D721Med (cell line): ENCODE results near the gene CYB561A3.

Experiments
- DNase-seq: peaks from one replicate; pipeline ENCODE4 v3.0.0; 2011; ENCODE audit warnings: low spot score; ENCODE audit not compliant: insufficient read length
- FAIRE-seq: peaks from 2 replicates; lab custom pipeline; 2011; peaks lifted over from hg19 to GRCh38; lab: Jason Lieb, UNC
- TF ChIP-seq, protein P1 (sequence below): IDR thresholded peaks from 2 replicates; pipeline ENCODE4 v1.5.1; 2012; ENCODE audit warnings: mild to moderate bottlenecking, control low read depth; ENCODE audit not compliant: insufficient read depth; ENCODE audit errors: missing control alignments

CYB561A3 gene

GRCh38 chr11:61345170-61345610 is 16.5 kb downstream of the CYB561A3 start:
- DNase-seq, result no peak
- TF ChIP-seq, protein P1, sequence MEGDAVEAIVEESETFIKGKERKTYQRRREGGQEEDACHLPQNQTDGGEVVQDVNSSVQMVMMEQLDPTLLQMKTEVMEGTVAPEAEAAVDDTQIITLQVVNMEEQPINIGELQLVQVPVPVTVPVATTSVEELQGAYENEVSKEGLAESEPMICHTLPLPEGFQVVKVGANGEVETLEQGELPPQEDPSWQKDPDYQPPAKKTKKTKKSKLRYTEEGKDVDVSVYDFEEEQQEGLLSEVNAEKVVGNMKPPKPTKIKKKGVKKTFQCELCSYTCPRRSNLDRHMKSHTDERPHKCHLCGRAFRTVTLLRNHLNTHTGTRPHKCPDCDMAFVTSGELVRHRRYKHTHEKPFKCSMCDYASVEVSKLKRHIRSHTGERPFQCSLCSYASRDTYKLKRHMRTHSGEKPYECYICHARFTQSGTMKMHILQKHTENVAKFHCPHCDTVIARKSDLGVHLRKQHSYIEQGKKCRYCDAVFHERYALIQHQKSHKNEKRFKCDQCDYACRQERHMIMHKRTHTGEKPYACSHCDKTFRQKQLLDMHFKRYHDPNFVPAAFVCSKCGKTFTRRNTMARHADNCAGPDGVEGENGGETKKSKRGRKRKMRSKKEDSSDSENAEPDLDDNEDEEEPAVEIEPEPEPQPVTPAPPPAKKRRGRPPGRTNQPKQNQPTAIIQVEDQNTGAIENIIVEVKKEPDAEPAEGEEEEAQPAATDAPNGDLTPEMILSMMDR, result no peak
- no peak for FAIRE-seq

DNA sequence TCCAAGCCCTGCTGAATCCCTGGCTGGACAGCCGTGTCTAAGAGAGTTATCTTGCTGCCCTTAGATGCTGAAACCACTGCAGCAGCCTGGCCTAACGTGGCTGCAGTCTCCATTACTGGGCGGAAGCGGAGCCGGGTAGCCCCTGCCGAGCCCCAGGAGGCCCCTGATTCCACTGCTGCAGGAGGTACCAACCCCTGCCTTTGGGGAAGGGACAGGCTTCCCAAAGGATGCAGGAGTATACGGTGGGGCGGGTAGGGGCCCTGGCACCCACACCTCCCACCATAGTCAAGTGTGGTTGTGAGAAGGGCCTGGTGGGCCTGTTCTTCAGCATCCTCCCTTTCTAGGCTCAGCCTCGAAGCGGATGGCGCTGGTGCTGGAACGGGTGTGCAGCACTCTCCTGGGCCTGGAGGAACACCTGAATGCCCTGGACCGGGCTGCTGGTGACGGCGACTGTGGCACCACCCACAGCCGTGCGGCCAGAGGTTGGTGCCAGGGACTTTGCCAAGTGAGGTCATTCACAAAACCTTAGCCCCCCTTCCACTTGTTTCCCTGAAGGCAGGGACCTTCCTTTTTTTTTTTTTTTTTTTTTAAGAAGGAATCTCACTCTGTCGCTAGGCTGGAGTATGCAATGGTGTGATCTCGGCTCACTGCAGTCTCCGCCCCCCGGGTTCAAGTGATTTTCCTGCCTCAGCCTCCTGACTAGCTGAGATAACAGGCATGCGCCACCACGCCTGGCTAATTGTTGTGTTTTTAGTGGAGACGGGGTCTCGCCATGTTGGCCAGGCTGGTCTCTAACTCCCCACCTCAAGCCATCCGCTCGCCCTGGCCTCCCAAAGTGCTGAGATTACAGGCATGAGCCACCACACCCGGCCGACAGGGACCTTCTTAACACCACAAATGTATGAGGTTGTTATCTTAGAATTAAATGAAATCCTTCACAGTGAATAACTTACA is 17.6 kb downstream of the CYB561A3 start:
- DNase-seq (no peak), FAIRE-seq (no peak)
- TF ChIP-seq, protein P1, result no peak

DNA sequence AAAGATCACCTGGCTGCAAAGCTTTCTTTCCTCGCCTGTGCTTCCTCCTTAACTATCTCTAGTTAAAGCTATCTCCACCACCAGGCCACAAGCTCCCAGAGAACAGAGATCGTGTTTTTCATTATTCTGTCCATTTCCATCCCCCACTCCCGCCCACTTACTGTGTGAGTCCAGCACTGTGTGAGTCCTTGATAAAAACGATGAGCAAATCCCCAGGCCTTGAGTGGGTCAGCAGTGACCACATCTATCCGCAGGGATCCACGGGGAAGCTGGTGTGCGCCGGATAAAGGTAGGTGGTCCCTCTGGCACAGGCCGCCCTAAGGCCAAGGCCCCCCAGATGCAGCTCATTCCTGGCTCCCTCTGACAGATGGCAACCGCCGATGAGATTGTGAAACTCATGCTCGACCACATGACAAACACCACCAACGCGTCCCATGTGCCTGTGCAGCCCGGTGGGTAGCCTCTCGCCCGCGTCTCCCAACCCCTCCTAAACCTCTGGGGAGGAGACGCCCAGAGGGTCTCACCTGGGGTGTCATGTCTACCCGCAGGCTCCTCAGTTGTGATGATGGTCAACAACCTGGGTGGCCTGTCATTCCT is 19.4 kb downstream of the CYB561A3 start:
- TF ChIP-seq, protein P1, result no peak
- no peak for DNase-seq
- no peak for FAIRE-seq

GRCh38 chr11:61341706-61342105 is 20.0 kb downstream of the CYB561A3 start:
- FAIRE-seq (no peak), DNase-seq (no peak)
- TF ChIP-seq, protein P1, result no peak

GRCh38 chr11:61340979-61341378 is 20.7 kb downstream of the CYB561A3 start:
- FAIRE-seq, result no peak
- DNase-seq, result no peak
- TF ChIP-seq, protein P1, result no peak

DNA sequence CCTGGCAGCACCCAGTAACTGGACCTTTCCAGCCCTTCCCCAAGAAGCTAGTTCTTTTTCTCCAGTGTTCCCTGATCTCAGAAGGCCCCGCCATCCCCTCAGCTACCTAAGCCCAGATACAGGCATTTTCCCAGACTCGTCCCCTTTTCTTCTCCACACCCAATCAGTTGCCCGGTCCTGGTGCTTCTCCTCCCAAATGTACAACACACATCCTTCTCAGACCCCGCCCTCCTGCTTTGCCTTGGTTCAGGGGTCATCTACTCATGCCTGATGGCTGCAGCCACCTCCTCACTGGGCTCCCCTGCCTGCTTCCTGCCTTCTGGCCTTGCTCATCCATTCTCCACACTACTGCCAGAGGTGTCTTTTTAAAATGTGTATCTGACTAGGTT is 22.2 kb downstream of the CYB561A3 start:
- DNase-seq (no peak), FAIRE-seq (no peak)
- TF ChIP-seq, protein P1, result no peak
